GM12875 (cell line): Measurements from ENCODE around the gene GARRE1.

Experiments used
- H3K4me3 ChIP-seq: one replicate; pipeline ENCODE4 v1.5.1; 2011; ENCODE audit warnings: low read depth, low read length, control low read depth
- TF ChIP-seq, protein P1 (sequence below): IDR thresholded peaks from 2 replicates; pipeline ENCODE4 v1.5.1; 2011; ENCODE audit warnings: low read depth, mild to moderate bottlenecking, control low read depth, inconsistent platforms, low read length, moderate library complexity, borderline replicate concordance; ENCODE audit not compliant: insufficient read depth

Gene GARRE1

DNA sequence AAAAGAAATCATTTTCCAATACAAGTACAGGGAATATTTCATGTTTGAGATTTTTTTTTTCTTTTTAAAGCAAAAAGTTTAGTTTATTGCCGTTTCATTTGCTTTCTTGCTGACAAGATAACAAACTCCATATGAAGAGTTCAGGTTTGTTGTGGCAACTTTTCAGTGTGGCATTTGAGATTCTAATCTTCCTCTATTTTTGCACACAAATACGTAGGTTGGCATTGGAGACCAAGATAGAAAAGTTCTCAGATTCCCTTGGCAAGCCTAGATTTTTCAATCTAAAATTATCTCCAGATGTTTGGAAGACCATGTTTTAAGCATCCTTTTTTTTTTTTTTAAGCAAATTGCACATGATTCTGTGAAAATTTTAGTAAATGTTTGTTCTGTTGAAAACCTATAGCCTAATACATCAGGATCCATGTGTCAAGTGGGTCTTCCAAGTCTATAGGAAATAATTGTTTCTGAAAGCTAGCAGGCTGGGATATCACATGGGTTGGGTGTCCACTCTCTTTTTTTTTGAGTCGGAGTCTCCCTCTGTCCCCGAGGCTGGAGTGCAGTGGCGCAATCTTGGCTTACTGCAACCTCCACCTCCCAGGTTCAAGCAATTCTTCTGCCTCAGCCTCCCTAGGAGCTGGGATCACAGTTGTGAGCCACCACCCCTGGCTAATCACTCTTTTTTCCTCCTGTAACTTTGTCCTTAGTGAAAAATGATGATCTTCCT lies 2.6 kb downstream of the GARRE1 start:
- TF ChIP-seq, protein P1, sequence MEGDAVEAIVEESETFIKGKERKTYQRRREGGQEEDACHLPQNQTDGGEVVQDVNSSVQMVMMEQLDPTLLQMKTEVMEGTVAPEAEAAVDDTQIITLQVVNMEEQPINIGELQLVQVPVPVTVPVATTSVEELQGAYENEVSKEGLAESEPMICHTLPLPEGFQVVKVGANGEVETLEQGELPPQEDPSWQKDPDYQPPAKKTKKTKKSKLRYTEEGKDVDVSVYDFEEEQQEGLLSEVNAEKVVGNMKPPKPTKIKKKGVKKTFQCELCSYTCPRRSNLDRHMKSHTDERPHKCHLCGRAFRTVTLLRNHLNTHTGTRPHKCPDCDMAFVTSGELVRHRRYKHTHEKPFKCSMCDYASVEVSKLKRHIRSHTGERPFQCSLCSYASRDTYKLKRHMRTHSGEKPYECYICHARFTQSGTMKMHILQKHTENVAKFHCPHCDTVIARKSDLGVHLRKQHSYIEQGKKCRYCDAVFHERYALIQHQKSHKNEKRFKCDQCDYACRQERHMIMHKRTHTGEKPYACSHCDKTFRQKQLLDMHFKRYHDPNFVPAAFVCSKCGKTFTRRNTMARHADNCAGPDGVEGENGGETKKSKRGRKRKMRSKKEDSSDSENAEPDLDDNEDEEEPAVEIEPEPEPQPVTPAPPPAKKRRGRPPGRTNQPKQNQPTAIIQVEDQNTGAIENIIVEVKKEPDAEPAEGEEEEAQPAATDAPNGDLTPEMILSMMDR, result no peak
- H3K4me3 ChIP-seq, result no peak overlapping the region

- no peak overlapping the region for H3K4me3 ChIP-seq
- TF ChIP-seq, protein P1, result no peak
Measured at GRCh38 chr19:34257559-34257924, 3.2 kb downstream of the GARRE1 start.

DNA sequence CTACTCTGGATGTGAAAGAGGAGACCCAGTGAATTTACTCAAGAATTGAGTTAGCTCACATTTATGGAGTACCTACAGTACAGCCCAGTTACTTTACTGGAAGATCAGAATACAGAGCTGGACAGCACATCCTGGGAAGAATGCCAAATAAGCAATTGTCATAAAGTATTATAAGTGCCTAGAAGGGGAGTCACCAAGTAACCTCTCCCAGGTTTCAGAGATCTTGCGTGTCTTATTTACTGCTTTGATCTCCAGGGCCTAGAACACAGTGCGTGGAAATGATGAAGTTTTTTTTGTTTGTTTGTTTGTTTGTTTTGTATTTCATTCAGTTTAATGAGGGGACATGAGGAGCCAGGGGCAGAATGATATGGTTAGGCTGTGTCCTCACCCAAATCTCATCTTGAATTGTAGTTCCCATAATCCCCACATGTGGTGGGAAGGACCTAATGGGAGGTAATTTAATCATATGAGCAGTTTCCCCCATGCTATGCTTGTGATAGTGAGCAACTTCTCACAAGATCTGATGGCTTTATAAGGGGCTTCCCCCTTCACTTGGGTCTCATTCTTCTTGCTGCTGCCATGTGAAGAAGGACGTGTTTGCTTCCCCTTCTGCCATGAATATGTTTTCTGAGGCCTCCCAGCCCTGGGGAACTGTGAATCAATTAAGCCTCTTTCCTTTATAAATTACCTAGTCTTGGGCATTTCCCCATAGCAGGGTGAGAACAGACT lies 5.2 kb downstream of the GARRE1 start:
- TF ChIP-seq, protein P1, result no peak
- H3K4me3 ChIP-seq, result no peak overlapping the region

DNA sequence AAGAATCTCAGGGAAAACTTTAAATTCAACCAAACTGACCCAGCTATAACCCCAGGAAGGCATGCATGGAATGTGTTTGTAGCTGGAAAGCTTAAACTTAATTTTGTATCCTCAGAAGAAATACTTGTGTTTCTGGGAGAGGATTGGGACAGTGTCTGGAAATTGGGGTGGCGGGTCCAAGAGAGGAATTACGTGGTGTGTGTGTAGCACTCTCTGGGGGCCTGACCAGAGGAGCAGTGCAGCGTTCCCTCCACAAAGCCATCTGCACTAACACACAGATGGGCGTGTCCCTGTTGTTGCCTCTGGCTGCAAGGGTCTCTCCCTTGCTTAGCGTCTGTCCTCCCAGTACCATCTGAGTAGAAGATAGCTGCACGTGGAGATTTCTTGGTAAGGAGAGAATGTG lies 6.4 kb downstream of the GARRE1 start:
- H3K4me3 ChIP-seq, result no peak overlapping the region
- TF ChIP-seq, protein P1, result no peak

DNA sequence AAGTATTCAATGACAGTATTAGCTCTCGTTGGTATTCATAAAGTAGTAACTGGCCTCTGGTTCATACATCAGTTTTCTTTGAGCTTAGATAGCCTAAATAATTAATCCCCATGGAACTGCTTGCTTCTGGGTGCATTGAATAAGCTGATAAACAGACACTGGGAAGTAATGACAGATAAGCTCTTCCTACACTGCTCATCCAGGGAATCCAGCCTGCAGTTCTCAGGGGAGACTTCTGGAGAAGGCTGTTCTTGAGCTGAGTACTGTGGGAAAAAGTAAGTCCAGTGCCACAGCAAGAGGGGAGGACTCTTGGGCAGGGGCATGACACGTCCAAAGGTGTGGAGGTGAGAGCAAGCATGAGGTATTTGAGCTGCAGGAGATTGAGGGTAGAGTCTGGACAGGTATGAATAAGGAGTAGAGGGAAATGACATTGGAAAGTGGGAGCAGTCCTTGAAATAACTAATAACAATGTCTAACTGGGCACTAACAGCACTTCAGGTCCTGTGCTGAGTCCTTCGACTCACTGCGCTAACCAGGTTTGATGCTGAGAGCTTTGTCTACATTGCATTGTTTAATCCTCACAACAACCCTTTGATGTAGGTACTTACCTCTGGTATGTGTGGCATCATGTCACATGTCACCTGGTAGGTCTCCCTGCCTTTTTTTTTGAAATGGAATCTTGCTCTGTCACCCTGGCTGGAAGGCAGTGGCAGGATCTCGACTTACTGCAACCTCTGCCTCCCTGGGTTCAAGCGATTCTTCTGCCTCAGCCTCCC lies 7.2 kb downstream of the GARRE1 start:
- H3K4me3 ChIP-seq, result no peak overlapping the region
- TF ChIP-seq, protein P1, result no peak

GRCh38 chr19:34263745-34264237 lies 9.4 kb downstream of the GARRE1 start:
- TF ChIP-seq, protein P1, result no peak
- H3K4me3 ChIP-seq, result no peak overlapping the region

DNA sequence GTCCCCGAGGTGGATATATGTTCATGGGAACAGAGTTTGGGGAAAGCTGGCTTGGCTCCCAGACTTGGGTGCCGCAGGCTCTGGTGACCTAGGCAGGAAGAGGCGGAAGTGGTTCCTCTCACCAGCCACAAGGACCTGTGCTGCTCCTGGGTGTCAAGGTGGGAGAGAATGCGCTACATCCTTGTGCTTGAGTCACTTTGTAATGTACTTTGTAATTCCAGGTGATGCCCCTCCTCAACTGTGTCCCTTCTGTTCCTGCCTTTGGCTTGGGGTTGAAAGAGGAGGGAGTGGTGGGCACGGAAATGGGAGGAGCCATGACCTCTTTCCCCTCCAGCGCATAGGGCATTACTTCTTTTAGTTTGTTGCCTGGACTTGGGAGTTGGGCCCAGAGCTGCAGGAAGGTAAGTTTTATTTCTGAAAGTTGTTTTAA lies 10.9 kb downstream of the GARRE1 start:
- no peak overlapping the region for H3K4me3 ChIP-seq
- TF ChIP-seq, protein P1, result no peak
